Thyroid gland (tissue), 4 donors: ENCODE results near the gene AIG1.

Source experiments
- POLR2A ChIP-seq, 2 donors: fragments of 450-650 bp; IDR thresholded peaks; one replicate each; pipeline ENCODE4 v1.6.1; 2017; ENCODE audit warnings: antibody characterized with exemption in 2 of 2, mild to moderate bottlenecking in 2 of 2, moderate library complexity in 1 of 2
- TF ChIP-seq, protein P1 (sequence below), 6 experiments: fragments of 200-600 bp in 3 of 6; fragments of 450-650 bp in 3 of 6; sonication (generic) in 3 of 6; IDR thresholded peaks; one replicate each; pipeline ENCODE4 v1.5.1; 2016 to 2019; ENCODE audit warnings: antibody characterized with exemption in 6 of 6, mild to moderate bottlenecking in 2 of 6, inconsistent platforms in 1 of 6, moderate library complexity in 1 of 6

DNA sequence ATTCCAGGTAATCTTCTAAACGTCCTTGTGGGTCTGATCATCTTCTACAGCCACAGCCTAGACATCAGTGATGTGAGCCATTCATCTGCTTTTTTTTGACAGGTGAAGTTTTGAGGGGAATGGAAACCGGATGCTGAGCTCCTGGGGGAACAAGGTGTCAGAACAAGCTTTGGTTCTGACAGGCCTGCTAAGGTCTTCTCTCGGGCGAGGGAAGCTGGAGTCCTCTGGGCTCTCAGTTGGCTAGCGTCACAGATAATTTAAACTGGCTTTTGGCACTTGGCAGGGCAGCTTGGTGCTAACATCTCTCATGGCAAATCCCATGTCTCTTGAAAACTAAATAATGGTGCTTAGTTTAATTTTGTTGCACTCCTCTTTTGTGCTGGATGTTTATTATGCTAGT is 8.4 kb upstream of the AIG1 start:
- TF ChIP-seq, protein P1, sequence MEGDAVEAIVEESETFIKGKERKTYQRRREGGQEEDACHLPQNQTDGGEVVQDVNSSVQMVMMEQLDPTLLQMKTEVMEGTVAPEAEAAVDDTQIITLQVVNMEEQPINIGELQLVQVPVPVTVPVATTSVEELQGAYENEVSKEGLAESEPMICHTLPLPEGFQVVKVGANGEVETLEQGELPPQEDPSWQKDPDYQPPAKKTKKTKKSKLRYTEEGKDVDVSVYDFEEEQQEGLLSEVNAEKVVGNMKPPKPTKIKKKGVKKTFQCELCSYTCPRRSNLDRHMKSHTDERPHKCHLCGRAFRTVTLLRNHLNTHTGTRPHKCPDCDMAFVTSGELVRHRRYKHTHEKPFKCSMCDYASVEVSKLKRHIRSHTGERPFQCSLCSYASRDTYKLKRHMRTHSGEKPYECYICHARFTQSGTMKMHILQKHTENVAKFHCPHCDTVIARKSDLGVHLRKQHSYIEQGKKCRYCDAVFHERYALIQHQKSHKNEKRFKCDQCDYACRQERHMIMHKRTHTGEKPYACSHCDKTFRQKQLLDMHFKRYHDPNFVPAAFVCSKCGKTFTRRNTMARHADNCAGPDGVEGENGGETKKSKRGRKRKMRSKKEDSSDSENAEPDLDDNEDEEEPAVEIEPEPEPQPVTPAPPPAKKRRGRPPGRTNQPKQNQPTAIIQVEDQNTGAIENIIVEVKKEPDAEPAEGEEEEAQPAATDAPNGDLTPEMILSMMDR (IDR thresholded peaks at IDR 0.05), result no peak
- TF ChIP-seq POLR2A (IDR thresholded peaks at IDR 0.05), result no peak
